ENCODE data around the gene DEUP1. TPM values are rescaled to one million over a fixed set of nuclear protein-coding genes. Genes with fewer than 3 reads are reported as not detected.

The DEUP1 gene
- total and polyA plus RNA-seq, 9 of the 15 experiments (the other 6 are each of a cell fraction or from before 2014, with no cell fraction given): 1.4 to 10.9 (median 9.3) TPM

DNA sequence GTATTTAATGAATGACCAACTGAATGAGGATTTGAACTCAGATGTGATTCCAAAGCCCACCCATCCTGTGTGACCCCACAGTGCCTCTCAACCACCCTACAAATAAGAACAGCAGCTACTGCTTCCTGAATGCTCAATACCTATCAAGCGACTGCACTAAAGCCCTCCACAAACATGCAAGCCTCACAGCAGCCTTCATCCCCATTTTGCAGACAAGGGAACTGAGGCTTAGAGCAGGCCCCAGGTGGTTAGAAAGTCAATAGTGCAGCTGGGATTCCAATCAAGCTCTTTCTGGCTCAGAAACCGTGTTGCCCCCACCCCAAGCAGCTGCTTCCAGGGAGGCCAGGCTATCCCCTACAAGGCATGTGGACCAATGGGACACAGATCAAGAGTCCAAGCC is 155.4 kb downstream of the DEUP1 start (continued):
- TF ChIP-seq, protein P1, sequence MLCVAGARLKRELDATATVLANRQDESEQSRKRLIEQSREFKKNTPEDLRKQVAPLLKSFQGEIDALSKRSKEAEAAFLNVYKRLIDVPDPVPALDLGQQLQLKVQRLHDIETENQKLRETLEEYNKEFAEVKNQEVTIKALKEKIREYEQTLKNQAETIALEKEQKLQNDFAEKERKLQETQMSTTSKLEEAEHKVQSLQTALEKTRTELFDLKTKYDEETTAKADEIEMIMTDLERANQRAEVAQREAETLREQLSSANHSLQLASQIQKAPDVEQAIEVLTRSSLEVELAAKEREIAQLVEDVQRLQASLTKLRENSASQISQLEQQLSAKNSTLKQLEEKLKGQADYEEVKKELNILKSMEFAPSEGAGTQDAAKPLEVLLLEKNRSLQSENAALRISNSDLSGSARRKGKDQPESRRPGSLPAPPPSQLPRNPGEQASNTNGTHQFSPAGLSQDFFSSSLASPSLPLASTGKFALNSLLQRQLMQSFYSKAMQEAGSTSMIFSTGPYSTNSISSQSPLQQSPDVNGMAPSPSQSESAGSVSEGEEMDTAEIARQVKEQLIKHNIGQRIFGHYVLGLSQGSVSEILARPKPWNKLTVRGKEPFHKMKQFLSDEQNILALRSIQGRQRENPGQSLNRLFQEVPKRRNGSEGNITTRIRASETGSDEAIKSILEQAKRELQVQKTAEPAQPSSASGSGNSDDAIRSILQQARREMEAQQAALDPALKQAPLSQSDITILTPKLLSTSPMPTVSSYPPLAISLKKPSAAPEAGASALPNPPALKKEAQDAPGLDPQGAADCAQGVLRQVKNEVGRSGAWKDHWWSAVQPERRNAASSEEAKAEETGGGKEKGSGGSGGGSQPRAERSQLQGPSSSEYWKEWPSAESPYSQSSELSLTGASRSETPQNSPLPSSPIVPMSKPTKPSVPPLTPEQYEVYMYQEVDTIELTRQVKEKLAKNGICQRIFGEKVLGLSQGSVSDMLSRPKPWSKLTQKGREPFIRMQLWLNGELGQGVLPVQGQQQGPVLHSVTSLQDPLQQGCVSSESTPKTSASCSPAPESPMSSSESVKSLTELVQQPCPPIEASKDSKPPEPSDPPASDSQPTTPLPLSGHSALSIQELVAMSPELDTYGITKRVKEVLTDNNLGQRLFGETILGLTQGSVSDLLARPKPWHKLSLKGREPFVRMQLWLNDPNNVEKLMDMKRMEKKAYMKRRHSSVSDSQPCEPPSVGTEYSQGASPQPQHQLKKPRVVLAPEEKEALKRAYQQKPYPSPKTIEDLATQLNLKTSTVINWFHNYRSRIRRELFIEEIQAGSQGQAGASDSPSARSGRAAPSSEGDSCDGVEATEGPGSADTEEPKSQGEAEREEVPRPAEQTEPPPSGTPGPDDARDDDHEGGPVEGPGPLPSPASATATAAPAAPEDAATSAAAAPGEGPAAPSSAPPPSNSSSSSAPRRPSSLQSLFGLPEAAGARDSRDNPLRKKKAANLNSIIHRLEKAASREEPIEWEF (CRISPR knock-in tag; IDR thresholded peaks at IDR 0.05): no peak

DNA sequence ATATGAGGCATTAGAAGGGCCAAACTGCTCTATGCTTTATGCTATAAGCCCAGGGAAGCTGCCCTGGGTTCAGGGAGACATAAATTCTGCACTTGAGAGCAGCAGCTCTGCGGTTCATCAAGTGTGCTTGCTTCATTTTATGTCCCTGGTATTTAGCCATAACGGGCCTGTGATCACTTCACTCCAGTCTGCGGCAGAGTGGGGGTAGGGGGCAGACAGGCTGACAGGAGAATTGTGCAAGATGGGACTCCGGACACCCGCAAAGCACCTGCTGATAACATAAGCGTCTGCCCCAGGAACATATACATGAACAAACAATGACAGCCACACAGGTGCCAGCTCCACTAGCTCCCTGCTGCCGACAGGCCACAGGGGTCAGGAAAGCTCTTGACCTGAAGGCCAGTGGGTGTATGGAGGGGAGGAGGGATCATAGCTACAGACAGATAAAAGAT is 156.5 kb downstream of the DEUP1 start:
- BruUV-seq (replicated peaks): no TSS peak
- POLR2A ChIA-PET: interaction anchor here (1.0 kb wide), 1 partner anchor 8 kb away, joined by 3 read pairs; no protein-coding TSS in a partner anchor
- ATAC-seq (peak; percentile 59), DNase-seq (ENCODE audit: extremely low read depth in 1 of 4, low spot score in 3 of 4) (peak in 3 of 4 experiments; percentile 15 to 22 (median 20)), FAIRE-seq (no peak)
- H3K9me3 ChIP-seq (replicated peaks; ENCODE audit: control insufficient read depth, insufficient read depth, low read depth, low read length): no peaks in the 10 kb centered on the region
- 12% methylated on average over 7 of the region's 7 CpGs for WGBS (ENCODE audit: insufficient coverage, low coverage, missing lambda C conversion rate)
- H3K9me1 ChIP-seq (ENCODE audit: control insufficient read depth, insufficient read depth, low read length): no peaks in the 10 kb centered on the region
- H3K4me2 ChIP-seq (ENCODE audit: insufficient read depth, low read length): no peak overlapping the region
- H2AFZ ChIP-seq (ENCODE audit: low read depth, low read length): no peak overlapping the region
- H3K27me3 ChIP-seq (ENCODE audit: control insufficient read depth in 2 of 2, insufficient read depth in 2 of 2, low read length in 2 of 2): peaks cover 0 to 4% of the 10 kb centered on the region in 2 experiments; a peak in 1 of 5 replicates
- no peak overlapping the region for H3K4me3 ChIP-seq
- in situ Hi-C loops (cut with MboI) (no loop called here), intact Hi-C loops (cut with micrococcal nuclease) (no loop called here)
- H4K20me1 ChIP-seq (replicated peaks; ENCODE audit: control insufficient read depth, insufficient read depth, low read length): peaks cover 18% of the 10 kb centered on the region
- H3K9ac ChIP-seq (ENCODE audit: insufficient read depth in 1 of 2, low read depth in 2 of 2, low read length in 2 of 2): no peak overlapping the region
- peaks cover 0 to 2% of the 10 kb centered on the region in 2 experiments; a peak in 2 of 5 replicates for H3K4me1 ChIP-seq (replicated peaks in 1 of 2; ENCODE audit: control insufficient read depth in 2 of 2, insufficient read depth in 2 of 2, low read length in 2 of 2)
- no peaks in the 10 kb centered on the region for H3K36me3 ChIP-seq (ENCODE audit: control insufficient read depth, insufficient read depth, low read length)
- CTCF ChIA-PET (ENCODE audit: low intra/inter-chr PET ratio): no interaction called here
- no peak overlapping the region for H3K27ac ChIP-seq (ENCODE audit: extremely low read depth, low read depth, low read length)
- no peaks in the 10 kb centered on the region for H3K79me2 ChIP-seq (ENCODE audit: control insufficient read depth, insufficient read depth, low read length)
- TF ChIP-seq CAMTA2 (CRISPR knock-in tag; conservative IDR thresholded peaks at IDR 0.05) (no peak), RFX5 (IDR thresholded peaks at IDR 0.05; ENCODE audit: low read depth, low read length) (no peak), HDAC3 (IDR thresholded peaks at IDR 0.05; ENCODE audit: borderline replicate concordance, partially characterized antibody) (no peak), ZNF197 (CRISPR knock-in tag; IDR thresholded peaks at IDR 0.05; ENCODE audit: low read depth) (no peak), NEUROD1 (IDR thresholded peaks at IDR 0.05; ENCODE audit: borderline replicate concordance, low read depth, low read length, partially characterized antibody) (no peak), CEBPG (CRISPR knock-in tag; IDR thresholded peaks at IDR 0.05) (no peak), CEBPG (tag; conservative IDR thresholded peaks at IDR 0.05 in 1 of 2, IDR thresholded peaks at IDR 0.05 in 1 of 2) (peak; percentile 11 to 55; a peak in 1 of 4 replicates), HMG20B (CRISPR knock-in tag; IDR thresholded peaks at IDR 0.05) (no peak), NFXL1 (CRISPR knock-in tag; IDR thresholded peaks at IDR 0.05) (no peak)
- TF ChIP-seq, protein P2, sequence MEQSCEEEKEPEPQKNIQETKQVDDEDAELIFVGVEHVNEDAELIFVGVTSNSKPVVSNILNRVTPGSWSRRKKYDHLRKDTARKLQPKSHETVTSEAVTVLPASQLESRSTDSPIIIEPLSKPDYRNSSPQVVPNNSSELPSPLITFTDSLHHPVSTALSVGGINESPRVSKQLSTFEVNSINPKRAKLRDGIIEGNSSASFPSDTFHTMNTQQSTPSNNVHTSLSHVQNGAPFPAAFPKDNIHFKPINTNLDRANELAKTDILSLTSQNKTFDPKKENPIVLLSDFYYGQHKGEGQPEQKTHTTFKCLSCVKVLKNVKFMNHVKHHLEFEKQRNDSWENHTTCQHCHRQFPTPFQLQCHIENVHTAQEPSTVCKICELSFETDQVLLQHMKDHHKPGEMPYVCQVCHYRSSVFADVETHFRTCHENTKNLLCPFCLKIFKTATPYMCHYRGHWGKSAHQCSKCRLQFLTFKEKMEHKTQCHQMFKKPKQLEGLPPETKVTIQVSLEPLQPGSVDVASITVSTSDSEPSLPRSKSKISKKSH (CRISPR knock-in tag; IDR thresholded peaks at IDR 0.05): no peak
- TF ChIP-seq, protein P3, sequence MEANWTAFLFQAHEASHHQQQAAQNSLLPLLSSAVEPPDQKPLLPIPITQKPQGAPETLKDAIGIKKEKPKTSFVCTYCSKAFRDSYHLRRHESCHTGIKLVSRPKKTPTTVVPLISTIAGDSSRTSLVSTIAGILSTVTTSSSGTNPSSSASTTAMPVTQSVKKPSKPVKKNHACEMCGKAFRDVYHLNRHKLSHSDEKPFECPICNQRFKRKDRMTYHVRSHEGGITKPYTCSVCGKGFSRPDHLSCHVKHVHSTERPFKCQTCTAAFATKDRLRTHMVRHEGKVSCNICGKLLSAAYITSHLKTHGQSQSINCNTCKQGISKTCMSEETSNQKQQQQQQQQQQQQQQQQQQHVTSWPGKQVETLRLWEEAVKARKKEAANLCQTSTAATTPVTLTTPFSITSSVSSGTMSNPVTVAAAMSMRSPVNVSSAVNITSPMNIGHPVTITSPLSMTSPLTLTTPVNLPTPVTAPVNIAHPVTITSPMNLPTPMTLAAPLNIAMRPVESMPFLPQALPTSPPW (CRISPR knock-in tag; IDR thresholded peaks at IDR 0.05): 0 out of 2 replicates have a peak, but pooled peaks have one; percentile 30
